Activated T-helper 2 cell treated with anti-CD3 and anti-CD28 coated beads, Interferon-gamma antibody, Interleukin-2, Interleukin-4, amounts not matched to agents 10 μg/mL and 5 μg/mL and 100 μg/mL, durations not matched to agents 14 hours and 24 hours and 36 hours (primary cell): ENCODE results near the gene ZNF341. TPM values are rescaled to one million over a fixed set of nuclear protein-coding genes. Genes with fewer than 3 reads are reported as not detected.

ENCODE experiments used
- DNase-seq: peaks from one replicate; pipeline ENCODE4 v3.0.0; 2021; ENCODE audit warnings: low spot score
- H3K27ac Mint-ChIP-seq: one replicate; pipeline ENCODE4 v1.8.0; 2021; ENCODE audit warnings: mixed read lengths
- H3K27me3 Mint-ChIP-seq: one replicate; pipeline ENCODE4 v1.8.0; 2021; ENCODE audit warnings: low read depth, mixed read lengths
- H3K36me3 Mint-ChIP-seq: one replicate; pipeline ENCODE4 v1.8.0; 2021; ENCODE audit warnings: low read depth, mixed read lengths
- H3K4me1 Mint-ChIP-seq: one replicate; pipeline ENCODE4 v1.8.0; 2021; ENCODE audit warnings: low read depth, mixed read lengths
- H3K4me3 Mint-ChIP-seq: one replicate; pipeline ENCODE4 v1.8.0; 2021; ENCODE audit warnings: low read depth, mild to moderate bottlenecking, moderate library complexity, mixed read lengths
- H3K9me3 Mint-ChIP-seq: one replicate; pipeline ENCODE4 v1.8.0; 2021; ENCODE audit warnings: mixed read lengths
- intact Hi-C: fragments of 100-400 bp; cut with micrococcal nuclease; formaldehyde crosslinking; loops from one replicate; pipeline ENCODE4 v1.15.1; 2023
- total RNA-seq: library from RNA; stranded (reverse); gene quantifications from 2 replicates; pipeline ENCODE4 v1.2.3, GENCODE V29; 2022

The ZNF341 gene
- total RNA-seq = 6.8 and 7.0 TPM in 2 replicates

GRCh38 chr20:33731693-33732165, at the start of gene ZNF341:
Gene ZNF341, plus strand, starts transcription at chr20:33731996. Its CDS starts 26 bp downstream, at chr20:33732022.
- Mint-ChIP-seq H3K36me3 (peaks cover 18% of the 10 kb centered on the region), H3K9me3 (peaks cover 13% of the 10 kb centered on the region), H3K27ac (peak within 1 kb of the TSS; percentile 94), H3K4me1 (peaks cover 18% of the 10 kb centered on the region), H3K27me3 (no peaks in the 10 kb centered on the region), H3K4me3 (peak within 1 kb of the TSS; percentile 89)
- peak; percentile 88 for DNase-seq
- intact Hi-C loops = loop anchor here (1.0 to 2.0 kb wide), 4 partner anchors 11 to 275 kb away; partner anchors contain the start of genes CHMP4B and PXMP4

GRCh38 chr20:33684533-33685327, 47.1 kb upstream of the ZNF341 start:
- Mint-ChIP-seq H3K36me3 (peaks cover 34% of the 10 kb centered on the region), H3K27me3 (no peaks in the 10 kb centered on the region), H3K4me3 (peak overlapping the region; percentile 92), H3K27ac (peak overlapping the region; percentile 91), H3K9me3 (no peaks in the 10 kb centered on the region), H3K4me1 (peaks cover 74% of the 10 kb centered on the region)
- intact Hi-C loops = loop anchor here (5.0 to 10.0 kb wide), 2 partner anchors 128 to 310 kb away; partner anchors contain the start of genes CHMP4B and RALY
- no peak for DNase-seq

- H3K4me3 Mint-ChIP-seq = peak overlapping the region; percentile 92
- H3K27ac Mint-ChIP-seq = peak overlapping the region; percentile 91
- intact Hi-C loops = loop anchor here (1.0 to 10.0 kb wide), 3 partner anchors 19 to 309 kb away; partner anchors contain the start of genes ACTL10, CHMP4B and RALY
- H3K27me3 Mint-ChIP-seq = no peaks in the 10 kb centered on the region
- peaks cover 74% of the 10 kb centered on the region for H3K4me1 Mint-ChIP-seq
- H3K9me3 Mint-ChIP-seq = no peaks in the 10 kb centered on the region
- DNase-seq = peak; percentile 67
- peaks cover 32% of the 10 kb centered on the region for H3K36me3 Mint-ChIP-seq
These were observed 46.3 kb upstream of the ZNF341 start for GRCh38 chr20:33685328-33686099.

GRCh38 chr20:33686100-33686983, 45.5 kb upstream of the ZNF341 start, which contains the start of gene E2F1:
Gene E2F1, minus strand, starts transcription at chr20:33686385. Its CDS starts 121 bp downstream, at chr20:33686264.
- peaks cover 66% of the 10 kb centered on the region for H3K4me1 Mint-ChIP-seq
- H3K4me3 Mint-ChIP-seq = peak within 1 kb of the TSS; percentile 92
- H3K36me3 Mint-ChIP-seq = peaks cover 25% of the 10 kb centered on the region
- peak; percentile 96 for DNase-seq
- H3K9me3 Mint-ChIP-seq = no peaks in the 10 kb centered on the region
- peak within 1 kb of the TSS; percentile 91 for H3K27ac Mint-ChIP-seq
- intact Hi-C loops = loop anchor here (1.0 to 10.0 kb wide), 3 partner anchors 20 to 308 kb away; partner anchors contain the start of genes ACTL10, CHMP4B and RALY
- no peaks in the 10 kb centered on the region for H3K27me3 Mint-ChIP-seq

GRCh38 chr20:33686984-33687366, 44.8 kb upstream of the ZNF341 start:
- Mint-ChIP-seq H3K4me3 (peak overlapping the region; percentile 63), H3K9me3 (no peaks in the 10 kb centered on the region), H3K36me3 (peaks cover 19% of the 10 kb centered on the region), H3K27ac (peak overlapping the region; percentile 74), H3K4me1 (peaks cover 61% of the 10 kb centered on the region), H3K27me3 (no peaks in the 10 kb centered on the region)
- intact Hi-C loops = loop anchor here (1.0 to 10.0 kb wide), 3 partner anchors 21 to 308 kb away; partner anchors contain the start of genes ACTL10, CHMP4B and RALY
- no peak for DNase-seq

- DNase-seq = no peak
- peak overlapping the region; percentile 49 for H3K27ac Mint-ChIP-seq
- no peaks in the 10 kb centered on the region for H3K27me3 Mint-ChIP-seq
- peak overlapping the region; percentile 33 for H3K4me3 Mint-ChIP-seq
- peaks cover 18% of the 10 kb centered on the region for H3K36me3 Mint-ChIP-seq
- H3K9me3 Mint-ChIP-seq = no peaks in the 10 kb centered on the region
- intact Hi-C loops = loop anchor here (5.0 to 10.0 kb wide), 2 partner anchors 125 to 307 kb away; partner anchors contain the start of genes CHMP4B and RALY
- peaks cover 59% of the 10 kb centered on the region for H3K4me1 Mint-ChIP-seq
These were observed 44.4 kb upstream of the ZNF341 start for GRCh38 chr20:33687370-33687915.

GRCh38 chr20:33687993-33688937, 43.5 kb upstream of the ZNF341 start:
- no peaks in the 10 kb centered on the region for H3K9me3 Mint-ChIP-seq
- H3K36me3 Mint-ChIP-seq = peaks cover 12% of the 10 kb centered on the region
- no peaks in the 10 kb centered on the region for H3K27me3 Mint-ChIP-seq
- intact Hi-C loops = loop anchor here (1.0 to 10.0 kb wide), 4 partner anchors 21 to 307 kb away; partner anchors contain the start of genes CHMP4B and RALY
- no peak for DNase-seq
- H3K4me3 Mint-ChIP-seq = no peak overlapping the region
- H3K27ac Mint-ChIP-seq = peak overlapping the region; percentile 87
- H3K4me1 Mint-ChIP-seq = peaks cover 54% of the 10 kb centered on the region

- DNase-seq = no peak
- intact Hi-C loops = loop anchor here (1.0 to 10.0 kb wide), 4 partner anchors 20 to 306 kb away; partner anchors contain the start of genes CHMP4B and RALY
- Mint-ChIP-seq H3K27ac (peak overlapping the region; percentile 87), H3K4me1 (peaks cover 53% of the 10 kb centered on the region), H3K36me3 (peaks cover 11% of the 10 kb centered on the region), H3K9me3 (no peaks in the 10 kb centered on the region), H3K27me3 (no peaks in the 10 kb centered on the region), H3K4me3 (no peak overlapping the region)
These were observed 42.8 kb upstream of the ZNF341 start for GRCh38 chr20:33688938-33689424.

- no peak for DNase-seq
- Mint-ChIP-seq H3K9me3 (no peaks in the 10 kb centered on the region), H3K27me3 (no peaks in the 10 kb centered on the region), H3K36me3 (peaks cover 6% of the 10 kb centered on the region), H3K4me1 (peaks cover 48% of the 10 kb centered on the region), H3K27ac (peak overlapping the region; percentile 90), H3K4me3 (peak overlapping the region; percentile 52)
- intact Hi-C loops = loop anchor here (2.0 to 10.0 kb wide), 3 partner anchors 19 to 305 kb away; partner anchors contain the start of genes CHMP4B and RALY
These were observed 42.3 kb upstream of the ZNF341 start for GRCh38 chr20:33689493-33689892.

- peak; percentile 39 for DNase-seq
- H3K36me3 Mint-ChIP-seq = peaks cover 1% of the 10 kb centered on the region
- no peaks in the 10 kb centered on the region for H3K9me3 Mint-ChIP-seq
- H3K4me3 Mint-ChIP-seq = peak overlapping the region; percentile 52
- intact Hi-C loops = loop anchor here (1.0 to 10.0 kb wide), 4 partner anchors 19 to 305 kb away; partner anchors contain the start of genes CHMP4B, PXMP4 and RALY
- H3K27ac Mint-ChIP-seq = peak overlapping the region; percentile 90
- peaks cover 44% of the 10 kb centered on the region for H3K4me1 Mint-ChIP-seq
- H3K27me3 Mint-ChIP-seq = no peaks in the 10 kb centered on the region
These were observed 41.8 kb upstream of the ZNF341 start for GRCh38 chr20:33689973-33690372.
